Endothelial cell of umbilical vein (primary cell): ENCODE data around the gene MASP2. TPM values are rescaled to one million over a fixed set of nuclear protein-coding genes. Genes with fewer than 3 reads are reported as not detected.

Experiments
- BruUV-seq: library from RNA; stranded (reverse); fragments of 400-500 nt; replicated peaks from 2 replicates; lab custom pipeline; 2021; lab: Mats Ljungman, UMichigan
- CTCF ChIA-PET: fragments of 300-600, 350-600 bp; sonication (Branson Sonifier 250); formaldehyde crosslinking; loops from one replicate; lab custom pipeline; 2021; ENCODE audit warnings: antibody characterized with exemption, inconsistent platforms; lab: Charles Lee
- POLR2A ChIA-PET: fragments of 300-600, 350-600 bp; sonication (Branson Sonifier 250); formaldehyde crosslinking; loops from one replicate; lab custom pipeline; 2021; ENCODE audit warnings: antibody characterized with exemption, inconsistent platforms; lab: Charles Lee
- DNase-seq: peaks from one replicate; pipeline ENCODE4 v3.0.0-alpha.2; 2011; ENCODE audit warnings: low read depth, low spot score
- FAIRE-seq: peaks from 2 replicates; lab custom pipeline; 2011; peaks lifted over from hg19 to GRCh38; lab: Jason Lieb, UNC
- H2AFZ ChIP-seq: 2 replicates; pipeline ENCODE4 v1.6.0; 2012; ENCODE audit warnings: low read depth, low read length, control low read depth, inconsistent platforms
- H3K27ac ChIP-seq: 2 replicates; pipeline ENCODE4 v1.5.1; 2011; ENCODE audit warnings: low read depth, mild to moderate bottlenecking, control low read depth, low read length, moderate library complexity; ENCODE audit not compliant: insufficient read depth
- H3K27me3 ChIP-seq, 2 experiments: 2 replicates each; pipeline versions ENCODE4 v1.6.0 to v1.6.1; 2011; ENCODE audit warnings: low read length in 2 of 2, mixed read lengths in 1 of 2; ENCODE audit not compliant: control insufficient read depth in 2 of 2, insufficient read depth in 2 of 2
- H3K36me3 ChIP-seq, 2 experiments: 2 replicates in 1 of 2; 3 replicates in 1 of 2; pipeline ENCODE4 v1.5.1; 2011; ENCODE audit warnings: low read length in 2 of 2, mild to moderate bottlenecking in 1 of 2, moderate library complexity in 1 of 2; ENCODE audit not compliant: control insufficient read depth in 2 of 2, insufficient read depth in 2 of 2; ENCODE audit errors: extremely low read depth in 1 of 2
- H3K4me1 ChIP-seq: 3 replicates; pipeline ENCODE4 v1.5.1; 2011; ENCODE audit warnings: mild to moderate bottlenecking, low read length; ENCODE audit not compliant: control insufficient read depth, insufficient read depth; ENCODE audit errors: extremely low read depth
- H3K4me2 ChIP-seq: 2 replicates; pipeline ENCODE4 v1.6.1; 2011; ENCODE audit warnings: low read length, control low read depth, mixed read lengths; ENCODE audit not compliant: insufficient read depth
- H3K4me3 ChIP-seq, 3 experiments: fragments of 200-600 bp in 1 of 3; sonication (generic), shearing (Covaris generic) in 1 of 3; replicated peaks in 1 of 3; 2 replicates each; pipeline ENCODE4 v1.5.1; 2011 to 2016; ENCODE audit warnings: control low read depth in 3 of 3, low read length in 3 of 3, mild to moderate bottlenecking in 2 of 3, inconsistent platforms in 1 of 3, low read depth in 1 of 3, moderate library complexity in 1 of 3; ENCODE audit not compliant: insufficient read depth in 1 of 3
- H3K79me2 ChIP-seq: 2 replicates; pipeline ENCODE4 v1.6.0; 2012; ENCODE audit warnings: low read length, inconsistent platforms; ENCODE audit not compliant: control insufficient read depth, insufficient read depth
- H3K9ac ChIP-seq: replicated peaks from 2 replicates; pipeline ENCODE3; 2011; ENCODE audit warnings: low read length, control low read depth; ENCODE audit not compliant: insufficient read depth; ENCODE audit errors: extremely low read depth
- H3K9me1 ChIP-seq: replicated peaks from 3 replicates; pipeline ENCODE4 v1.6.0; 2011; ENCODE audit warnings: mild to moderate bottlenecking, low read length; ENCODE audit not compliant: control insufficient read depth, insufficient read depth; ENCODE audit errors: extremely low read depth
- H3K9me3 ChIP-seq: replicated peaks from 2 replicates; pipeline ENCODE4 v1.5.1; 2012; ENCODE audit warnings: low read length, inconsistent platforms; ENCODE audit not compliant: control insufficient read depth, insufficient read depth
- H4K20me1 ChIP-seq: replicated peaks from 2 replicates; pipeline ENCODE3; 2011; ENCODE audit warnings: mild to moderate bottlenecking, low read length; ENCODE audit not compliant: control insufficient read depth, insufficient read depth; ENCODE audit errors: extremely low read depth
- CTCF ChIP-seq, 2 donors: IDR thresholded peaks; 1 replicate in 1 of 2; 2 replicates in 1 of 2; pipeline ENCODE4 v1.5.1; 2011; ENCODE audit warnings: low read length in 2 of 2, mild to moderate bottlenecking in 2 of 2, moderate library complexity in 2 of 2, control low read depth in 1 of 2, inconsistent platforms in 1 of 2, low read depth in 1 of 2; ENCODE audit not compliant: insufficient read depth in 1 of 2; ENCODE audit errors: extremely low read depth in 1 of 2
- EZH2 ChIP-seq: IDR thresholded peaks from 2 replicates; pipeline ENCODE4 v1.6.1; 2012; ENCODE audit warnings: borderline replicate concordance, low read depth, mild to moderate bottlenecking, moderate library complexity, low read length, inconsistent platforms; ENCODE audit not compliant: severe bottlenecking
- FOS ChIP-seq: IDR thresholded peaks from 2 replicates; pipeline ENCODE4 v1.6.1; 2011; ENCODE audit warnings: mild to moderate bottlenecking, low read length, moderate library complexity, borderline replicate concordance; ENCODE audit not compliant: insufficient read depth
- GATA2 ChIP-seq: IDR thresholded peaks from 2 replicates; pipeline ENCODE4 v1.7.0; 2011; ENCODE audit warnings: low read depth, mild to moderate bottlenecking, moderate library complexity, mixed read lengths, low read length; ENCODE audit not compliant: insufficient read length, insufficient read depth
- JUN ChIP-seq: IDR thresholded peaks from 2 replicates; pipeline ENCODE4 v1.6.1; 2011; ENCODE audit warnings: borderline replicate concordance, low read depth; ENCODE audit not compliant: insufficient read length, insufficient read depth
- MAX ChIP-seq: IDR thresholded peaks from 2 replicates; pipeline ENCODE4 v1.6.1; 2011; ENCODE audit not compliant: insufficient read depth, insufficient read length
- MYC ChIP-seq: IDR thresholded peaks from one replicate; pipeline ENCODE4 v1.6.1; 2011; ENCODE audit warnings: mild to moderate bottlenecking, low read depth, low read length
- POLR2A ChIP-seq: IDR thresholded peaks from 2 replicates; pipeline ENCODE4 v1.6.1; 2012; ENCODE audit warnings: low read depth, mild to moderate bottlenecking, control low read depth, low read length
- POLR2AphosphoS5 ChIP-seq: IDR thresholded peaks from 2 replicates; pipeline ENCODE4 v1.6.1; 2012; ENCODE audit warnings: low read depth, mild to moderate bottlenecking, control low read depth, low read length, moderate library complexity; ENCODE audit not compliant: insufficient read depth
- dilution Hi-C: fragments of 300-500 bp; cut with MboI; formaldehyde crosslinking; loops from one replicate; pipeline ENCODE4 v1.15.0; 2019; ENCODE audit warnings: low sequenced_read_pairs; ENCODE audit not compliant: extremely low pct_ligation_motif_present
- intact Hi-C: fragments of 100-400 bp; cut with micrococcal nuclease; formaldehyde crosslinking; loops from one replicate; pipeline ENCODE4 v1.10.0; 2022
- polyA plus RNA-seq, 4 experiments: library from polyadenylated mRNA; depleted of rRNA in 3 of 4; stranded (reverse) in 3 of 4; unstranded in 1 of 4; fragments of >200 nt; gene quantifications; 2 replicates each; pipeline versions ENCODE4 v1.2.1 to v1.2.3, GENCODE V29; 2011 to 2012; ENCODE audit warnings: missing spikeins in 1 of 4
- total RNA-seq: library from RNA; stranded (reverse); gene quantifications from 2 replicates; pipeline ENCODE4 v1.2.3, GENCODE V29; 2021

The MASP2 gene
- total and polyA plus RNA-seq, 2 donors (not counting 3 experiments of a cell fraction or from before 2014, with no cell fraction given): 0.53 TPM; not detected in 1

- no peaks in the 10 kb centered on the region for H3K27me3 ChIP-seq
- H2AFZ ChIP-seq: no peak overlapping the region
- intact Hi-C loops (no loop called here), dilution Hi-C loops (no loop called here)
- no TSS peak for BruUV-seq
- TF ChIP-seq CTCF (IDR thresholded peaks at IDR 0.05; ENCODE audit: extremely low read depth in 1 of 2, insufficient read depth in 1 of 2, low read depth in 1 of 2, low read length in 2 of 2) (no peak), FOS (no peak), EZH2 (no peak), GATA2 (no peak), MYC (no peak), POLR2AphosphoS5 (no peak), MAX (no peak), JUN (no peak), POLR2A (no peak)
- FAIRE-seq (no peak), DNase-seq (no peak)
- peaks cover 8 to 11% of the 10 kb centered on the region in 2 experiments for H3K36me3 ChIP-seq
- no peaks in the 10 kb centered on the region for H3K79me2 ChIP-seq
- no peaks in the 10 kb centered on the region for H3K9me1 ChIP-seq
- no peaks in the 10 kb centered on the region for H4K20me1 ChIP-seq
- H3K27ac ChIP-seq: no peak overlapping the region
- no peak overlapping the region for H3K4me2 ChIP-seq
- ChIA-PET CTCF (interaction anchor here (1.4 kb wide), 1 partner anchor 615 kb away, joined by 6 read pairs; no protein-coding TSS in a partner anchor), POLR2A (no interaction called here)
- no peak overlapping the region for H3K4me3 ChIP-seq
- H3K4me1 ChIP-seq: no peaks in the 10 kb centered on the region
- H3K9ac ChIP-seq: no peak overlapping the region
- H3K9me3 ChIP-seq: no peaks in the 10 kb centered on the region
These were observed 16.2 kb downstream of the MASP2 start for GRCh38 chr1:11030865-11031264.
